PC-3 (cell line): ENCODE data around the gene MCEMP1. TPM values are rescaled to one million over a fixed set of nuclear protein-coding genes. Genes with fewer than 3 reads are reported as not detected.
A peak's percentile ranks its signal among the peaks of the same experiment; 100 is the strongest.

Source experiments
- ATAC-seq: fragments of 200-7000 bp; cut with Tn5 transposase; 2 replicates; pipeline ENCODE4 v1.9.1; 2020; ENCODE audit warnings: mild to moderate bottlenecking, moderate library complexity
- BruUV-seq: library from RNA; stranded (reverse); fragments of 400-500 nt; replicated peaks from 2 replicates; lab custom pipeline; 2021; lab: Mats Ljungman, UMichigan
- CTCF ChIA-PET: fragments of 300-600 bp; sonication (Branson Sonifier 250); formaldehyde crosslinking; loops from one replicate; lab custom pipeline; 2022; ENCODE audit warnings: antibody characterized with exemption; lab: Charles Lee
- POLR2A ChIA-PET: fragments of 300-600 bp; sonication (Branson Sonifier 250); formaldehyde crosslinking; loops from one replicate; lab custom pipeline; 2022; ENCODE audit warnings: antibody characterized with exemption; ENCODE audit not compliant: unreplicated experiment; lab: Charles Lee
- DNase-seq: peaks from one replicate; pipeline ENCODE4 v3.0.0-alpha.2; 2015
- H2AFZ ChIP-seq: fragments of 300-600 bp; sonication (generic); 2 replicates; pipeline ENCODE4 v1.6.0; 2016; ENCODE audit warnings: antibody characterized with exemption, low read length
- H3F3A ChIP-seq: fragments of 300-600 bp; sonication (generic); one replicate; pipeline ENCODE4 v1.6.0; 2017; ENCODE audit warnings: antibody characterized with exemption, low read length, control low read depth, mild to moderate bottlenecking; ENCODE audit not compliant: unreplicated experiment
- H3K27ac ChIP-seq: fragments of 300-600 bp; sonication (generic); 2 replicates; pipeline ENCODE4 v1.5.1; 2016; ENCODE audit warnings: mild to moderate bottlenecking, low read length
- H3K27me3 ChIP-seq: fragments of 300-600 bp; sonication (generic); 2 replicates; pipeline ENCODE4 v1.6.1; 2016; ENCODE audit warnings: low read length, mixed read lengths
- H3K36me3 ChIP-seq: fragments of 300-600 bp; sonication (generic); 2 replicates; pipeline ENCODE4 v1.6.1; 2016; ENCODE audit warnings: low read depth, mixed run types, low read length, mixed read lengths
- H3K4me1 ChIP-seq: fragments of 300-600 bp; sonication (generic); 2 replicates; pipeline ENCODE4 v1.5.1; 2016; ENCODE audit warnings: low read length; ENCODE audit not compliant: insufficient read depth
- H3K4me2 ChIP-seq: fragments of 300-600 bp; sonication (generic); 2 replicates; pipeline ENCODE4 v1.6.0; 2016; ENCODE audit warnings: low read length
- H3K4me3 ChIP-seq: fragments of 300-600 bp; sonication (generic); 2 replicates; pipeline ENCODE4 v1.5.1; 2016; ENCODE audit warnings: mild to moderate bottlenecking, low read length, mixed read lengths
- H3K79me2 ChIP-seq: fragments of 300-600 bp; sonication (generic); 2 replicates; pipeline ENCODE4 v1.6.1; 2017; ENCODE audit warnings: low read length, mixed read lengths
- H3K9ac ChIP-seq: fragments of 300-600 bp; sonication (generic); 2 replicates; pipeline ENCODE4 v1.6.0; 2016; ENCODE audit warnings: mild to moderate bottlenecking, low read length
- H3K9me2 ChIP-seq: fragments of 300-600 bp; sonication (generic); replicated peaks from 2 replicates; pipeline ENCODE4 v1.6.1; 2016; ENCODE audit warnings: mixed run types, low read length, mixed read lengths
- H3K9me3 ChIP-seq: fragments of 300-600 bp; sonication (generic); 2 replicates; pipeline ENCODE4 v1.6.1; 2016; ENCODE audit warnings: low read length, mixed read lengths
- H4K20me1 ChIP-seq: fragments of 300-600 bp; sonication (generic); 2 replicates; pipeline ENCODE4 v1.6.1; 2016; ENCODE audit warnings: low read length, mixed read lengths
- CTCF ChIP-seq: fragments of 300-600 bp; sonication (generic); conservative IDR thresholded peaks from 2 replicates; pipeline ENCODE4 v1.5.1; 2017; ENCODE audit warnings: antibody characterized with exemption, low read depth, mild to moderate bottlenecking, low read length
- EZH2 ChIP-seq: fragments of 300-600 bp; sonication (generic); IDR thresholded peaks from one replicate; pipeline ENCODE4 v1.6.1; 2017; ENCODE audit warnings: antibody characterized with exemption, mild to moderate bottlenecking, low read length; ENCODE audit not compliant: unreplicated experiment
- EZH2phosphoT487 ChIP-seq: fragments of 300-600 bp; sonication (generic); IDR thresholded peaks from 2 replicates; pipeline ENCODE4 v1.6.1; 2018; ENCODE audit warnings: mild to moderate bottlenecking, antibody characterized with exemption, low read length, borderline replicate concordance
- intact Hi-C: fragments of 100-400 bp; cut with micrococcal nuclease; formaldehyde crosslinking; loops from 2 replicates; pipeline ENCODE4 v1.9.0; 2023
- total RNA-seq: library from RNA; depleted of rRNA; stranded (reverse); fragments of >200 nt; gene quantifications from 2 replicates; pipeline ENCODE4 v1.2.3, GENCODE V29; 2014

MCEMP1 gene
- total RNA-seq, 1 experiment from 2014 or later, result not detected

GRCh38 chr19:7674010-7675005 lies 2.6 kb upstream of the MCEMP1 start:
- Histone ChIP-seq H2AFZ (peak overlapping the region; percentile 67), H3K9me3 (no peaks in the 10 kb centered on the region), H3K36me3 (no peaks in the 10 kb centered on the region), H3K4me3 (no peak overlapping the region), H3K4me1 (peaks cover 7% of the 10 kb centered on the region; the same call in 1 of the 2 replicates), H3K9me2 (no peaks in the 10 kb centered on the region), H3F3A (no peaks in the 10 kb centered on the region), H3K4me2 (peak overlapping the region; percentile 46), H3K27me3 (peaks cover 8% of the 10 kb centered on the region; the same call in 1 of the 2 replicates), H3K79me2 (no peaks in the 10 kb centered on the region), H3K9ac (no peak overlapping the region), H3K27ac (no peak overlapping the region), H4K20me1 (no peaks in the 10 kb centered on the region)
- intact Hi-C loops, result no loop called here
- peak; percentile 87 for DNase-seq
- ATAC-seq, result peak; percentile 97
- TF ChIP-seq EZH2phosphoT487 (no peak), CTCF (no peak), EZH2 (no peak)
- BruUV-seq, result no TSS peak
- POLR2A ChIA-PET, result interaction anchor here (0.6 kb wide), 1 partner anchor 41 kb away, joined by 3 read pairs; no protein-coding TSS in a partner anchor
- CTCF ChIA-PET, result interaction anchor here (1.3 kb wide), 1 partner anchor 106 kb away, joined by 7 read pairs; no protein-coding TSS in a partner anchor

GRCh38 chr19:7676376-7676775 lies 514 bp upstream of the MCEMP1 start:
- POLR2A ChIA-PET, result no interaction called here

More at GRCh38 chr19:7676376-7676775, 514 bp upstream of the MCEMP1 start:
- H3K9me3 ChIP-seq, result no peaks in the 10 kb centered on the region
- no peak overlapping the region for H3K27ac ChIP-seq
- TF ChIP-seq EZH2, result no peak
- TF ChIP-seq EZH2phosphoT487, result no peak
- no peak for TF ChIP-seq CTCF
- no peaks in the 10 kb centered on the region for H3K36me3 ChIP-seq
- peaks cover 18% of the 10 kb centered on the region; the same call in 1 of the 2 replicates for H3K4me1 ChIP-seq
- no peaks in the 10 kb centered on the region for H3F3A ChIP-seq
- no peak overlapping the region for H3K4me3 ChIP-seq
- no peak overlapping the region; the same call in 1 of the 2 replicates for H3K4me2 ChIP-seq
- H2AFZ ChIP-seq, result no peak overlapping the region
- DNase-seq, result no peak
- H3K27me3 ChIP-seq, result no peaks in the 10 kb centered on the region
- CTCF ChIA-PET, result no interaction called here
- no peak overlapping the region for H3K9ac ChIP-seq
- intact Hi-C loops, result no loop called here
- peaks cover 7% of the 10 kb centered on the region for H3K79me2 ChIP-seq
- H3K9me2 ChIP-seq, result no peaks in the 10 kb centered on the region
- no peak for ATAC-seq
- no TSS peak for BruUV-seq
- no peaks in the 10 kb centered on the region for H4K20me1 ChIP-seq
